GM21786 (cell line): ENCODE results near the gene CTNNA3.

Experiments used
- ATAC-seq: cut with Tn5 transposase; IDR thresholded peaks from one replicate; pipeline ENCODE4 v1.9.1; 2021; ENCODE audit not compliant: unreplicated experiment

Gene CTNNA3

GRCh38 chr10:67144530-67144929 is 551.5 kb downstream of the CTNNA3 start:
- no peak for ATAC-seq

GRCh38 chr10:67141300-67141699 is 554.7 kb downstream of the CTNNA3 start:
- ATAC-seq: no peak

- ATAC-seq: no peak
Observed at GRCh38 chr10:67140641-67141040, 555.4 kb downstream of the CTNNA3 start.

- no peak for ATAC-seq
Observed at GRCh38 chr10:67127441-67127840, 568.6 kb downstream of the CTNNA3 start.

- no peak for ATAC-seq
Observed at GRCh38 chr10:67119651-67120050, 576.3 kb downstream of the CTNNA3 start.

GRCh38 chr10:67115972-67116371 is 580.0 kb downstream of the CTNNA3 start:
- ATAC-seq: no peak

- no peak for ATAC-seq
Observed at GRCh38 chr10:67114945-67115344, 581.0 kb downstream of the CTNNA3 start.

- no peak for ATAC-seq
Observed at GRCh38 chr10:67112765-67113164, 583.2 kb downstream of the CTNNA3 start.

- ATAC-seq: no peak
Observed at GRCh38 chr10:67110286-67110685, 585.7 kb downstream of the CTNNA3 start.

- ATAC-seq: no peak
Observed at GRCh38 chr10:67107670-67108069, 588.3 kb downstream of the CTNNA3 start.

- ATAC-seq: no peak
Observed at GRCh38 chr10:67100951-67101350, 595.0 kb downstream of the CTNNA3 start.

- no peak for ATAC-seq
Observed at GRCh38 chr10:67098461-67098860, 597.5 kb downstream of the CTNNA3 start.

- ATAC-seq: no peak
Observed at GRCh38 chr10:67095531-67095930, 600.5 kb downstream of the CTNNA3 start.

- ATAC-seq: no peak
Observed at GRCh38 chr10:67088036-67088435, 608.0 kb downstream of the CTNNA3 start.

GRCh38 chr10:67087135-67087425 is 608.9 kb downstream of the CTNNA3 start:
- no peak for ATAC-seq

GRCh38 chr10:67086327-67087134 is 609.5 kb downstream of the CTNNA3 start:
- ATAC-seq: no peak

- ATAC-seq: no peak
Observed at GRCh38 chr10:67079126-67079525, 616.9 kb downstream of the CTNNA3 start.

GRCh38 chr10:67077376-67077775 is 618.6 kb downstream of the CTNNA3 start:
- no peak for ATAC-seq

GRCh38 chr10:67076144-67076543 is 619.9 kb downstream of the CTNNA3 start:
- ATAC-seq: no peak

GRCh38 chr10:67075491-67075971 is 620.5 kb downstream of the CTNNA3 start:
- ATAC-seq: no peak

- ATAC-seq: no peak
Observed at GRCh38 chr10:67072654-67073053, 623.3 kb downstream of the CTNNA3 start.

- ATAC-seq: no peak
Observed at GRCh38 chr10:67050415-67050814, 645.6 kb downstream of the CTNNA3 start.

- ATAC-seq: no peak
Observed at GRCh38 chr10:67049988-67050387, 646.0 kb downstream of the CTNNA3 start.
